HG02970 (cell line): ENCODE data around the gene CDH4.

ENCODE experiments used
- ATAC-seq: cut with Tn5 transposase; IDR thresholded peaks from one replicate; pipeline ENCODE4 v1.9.1; 2021; ENCODE audit warnings: mild to moderate bottlenecking, moderate library complexity, moderate number of reproducible peaks; ENCODE audit not compliant: unreplicated experiment, low FRiP score

CDH4 gene

GRCh38 chr20:61667056-61667792, 415.2 kb downstream of the CDH4 start:
- ATAC-seq = no peak

- no peak for ATAC-seq
These were observed 416.1 kb downstream of the CDH4 start for GRCh38 chr20:61668065-61668650.

GRCh38 chr20:61668771-61669503, 416.9 kb downstream of the CDH4 start:
- no peak for ATAC-seq

GRCh38 chr20:61670274-61670673, 418.2 kb downstream of the CDH4 start:
- ATAC-seq = no peak

GRCh38 chr20:61671559-61671958, 419.5 kb downstream of the CDH4 start:
- ATAC-seq = no peak

GRCh38 chr20:61673152-61673847, 421.2 kb downstream of the CDH4 start:
- ATAC-seq = no peak

GRCh38 chr20:61674121-61674520, 422.1 kb downstream of the CDH4 start:
- ATAC-seq = no peak

GRCh38 chr20:61674688-61675087, 422.6 kb downstream of the CDH4 start:
- ATAC-seq = no peak

- ATAC-seq = no peak
These were observed 425.9 kb downstream of the CDH4 start for GRCh38 chr20:61677928-61678327.

- ATAC-seq = no peak
These were observed 426.4 kb downstream of the CDH4 start for GRCh38 chr20:61678437-61678836.

GRCh38 chr20:61679473-61679872, 427.4 kb downstream of the CDH4 start:
- ATAC-seq = no peak

- no peak for ATAC-seq
These were observed 428.0 kb downstream of the CDH4 start for GRCh38 chr20:61680096-61680495.

GRCh38 chr20:61682114-61682995, 430.3 kb downstream of the CDH4 start:
- ATAC-seq = no peak

- no peak for ATAC-seq
These were observed 431.1 kb downstream of the CDH4 start for GRCh38 chr20:61682996-61683681.

- no peak for ATAC-seq
These were observed 431.7 kb downstream of the CDH4 start for GRCh38 chr20:61683721-61684120.

- ATAC-seq = no peak
These were observed 432.1 kb downstream of the CDH4 start for GRCh38 chr20:61684136-61684535.

GRCh38 chr20:61684583-61685235, 432.6 kb downstream of the CDH4 start:
- no peak for ATAC-seq

- no peak for ATAC-seq
These were observed 433.4 kb downstream of the CDH4 start for GRCh38 chr20:61685462-61685861.
